Adrenal gland (tissue), 5 donors: ENCODE results near the gene LRRK1.

Source experiments
- CTCF ChIP-seq, 6 experiments: fragments of 450-650 bp in 4 of 6; fragments of 200-600 bp in 2 of 6; sonication (generic) in 1 of 6; IDR thresholded peaks; 1 replicate in 5 of 6; 2 replicates in 1 of 6; pipeline versions ENCODE4 v1.5.1 to v1.8.0; 2016 to 2021; ENCODE audit warnings: antibody characterized with exemption in 6 of 6, mild to moderate bottlenecking in 2 of 6, moderate library complexity in 1 of 6
- POLR2A ChIP-seq, 2 donors: fragments of 450-650 bp; IDR thresholded peaks; one replicate each; pipeline ENCODE4 v1.6.1; 2017; ENCODE audit warnings: antibody characterized with exemption in 2 of 2, mild to moderate bottlenecking in 2 of 2, moderate library complexity in 1 of 2
- donor health status: DM: no; HTN: no; CAD: no.

- TF ChIP-seq CTCF (IDR thresholded peaks at IDR 0.05) (no peak), POLR2A (IDR thresholded peaks at IDR 0.05) (no peak)
These were observed 114.6 kb downstream of the LRRK1 start for GRCh38 chr15:101033801-101034200.
